Measurements from ENCODE around the gene ITPKB. TPM values are rescaled to one million over a fixed set of nuclear protein-coding genes. Genes with fewer than 3 reads are reported as not detected.

The ITPKB gene
- total RNA-seq, 1 donor from 2014 or later: 10.5 TPM

DNA sequence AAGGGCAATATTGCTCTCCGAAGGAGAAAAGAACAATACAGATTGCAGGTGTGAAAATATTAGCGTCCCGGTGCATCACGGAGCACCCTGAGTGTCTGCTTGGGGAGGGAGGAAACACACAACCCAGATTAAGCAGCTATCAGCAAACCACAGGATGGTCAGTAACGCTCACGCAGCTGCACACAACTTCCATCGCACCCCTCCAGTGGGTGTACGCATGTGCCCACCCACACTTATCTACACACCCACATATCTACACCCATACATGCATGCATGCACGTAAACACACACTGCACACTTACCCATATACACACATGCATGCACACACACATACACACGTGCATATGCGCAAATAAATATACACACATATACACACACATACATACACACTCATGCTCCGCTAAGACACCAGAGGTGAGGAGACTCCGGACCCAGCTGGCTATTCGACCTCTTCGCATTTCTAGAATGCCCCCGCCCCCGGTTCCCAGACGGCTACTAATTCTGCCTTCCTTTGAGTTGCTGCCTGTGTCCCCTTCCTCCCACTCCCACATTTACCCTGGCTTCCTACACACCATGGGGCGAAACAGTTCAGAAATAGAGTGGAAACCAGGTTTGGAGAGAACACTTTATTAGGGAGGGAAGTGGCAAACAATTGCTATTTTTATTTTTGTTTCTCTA is 26.2 kb downstream of the ITPKB start:
- intact Hi-C loops (cut with DNase I): no loop called here
- DNase-seq (ENCODE audit: low spot score): no peak

DNA sequence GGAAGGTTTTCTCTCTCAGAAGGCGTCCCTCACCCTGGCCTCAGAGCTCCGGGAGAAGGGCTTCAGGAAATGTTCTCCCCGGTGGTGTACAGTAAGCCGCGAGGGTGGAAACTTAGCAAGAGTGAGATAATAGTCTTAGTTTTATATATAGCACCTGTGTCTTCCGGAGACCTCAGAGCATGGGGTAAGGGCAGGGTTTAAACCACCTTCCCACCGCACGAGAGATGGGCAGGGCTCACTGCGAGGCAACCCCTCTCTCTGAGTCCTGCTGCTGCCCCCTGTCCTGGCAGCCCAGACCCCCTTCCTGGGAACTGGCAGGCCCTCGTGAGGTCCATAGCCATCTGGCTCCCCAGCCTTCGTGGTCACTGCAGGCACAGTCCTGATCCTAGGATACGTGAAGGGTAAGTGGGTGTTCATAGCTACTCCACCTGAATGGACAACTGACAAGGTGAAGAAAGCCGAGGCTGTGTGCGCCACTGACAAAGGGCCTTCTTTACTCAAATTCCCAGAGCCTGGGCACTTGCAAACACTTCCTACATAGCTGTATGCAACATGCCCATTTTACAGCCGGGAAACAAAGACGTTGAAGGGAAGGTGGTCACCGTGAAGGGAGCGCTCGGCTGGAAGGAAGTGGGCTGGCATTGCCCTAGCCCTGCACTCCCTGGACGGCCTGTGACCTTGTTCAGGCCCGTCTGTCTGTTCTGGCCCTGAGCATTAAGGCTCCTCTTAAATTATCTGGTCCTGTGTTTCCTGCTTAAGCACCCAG is 26.9 kb downstream of the ITPKB start:
- DNase-seq (ENCODE audit: low spot score): no peak
- intact Hi-C loops (cut with DNase I): no loop called here

DNA sequence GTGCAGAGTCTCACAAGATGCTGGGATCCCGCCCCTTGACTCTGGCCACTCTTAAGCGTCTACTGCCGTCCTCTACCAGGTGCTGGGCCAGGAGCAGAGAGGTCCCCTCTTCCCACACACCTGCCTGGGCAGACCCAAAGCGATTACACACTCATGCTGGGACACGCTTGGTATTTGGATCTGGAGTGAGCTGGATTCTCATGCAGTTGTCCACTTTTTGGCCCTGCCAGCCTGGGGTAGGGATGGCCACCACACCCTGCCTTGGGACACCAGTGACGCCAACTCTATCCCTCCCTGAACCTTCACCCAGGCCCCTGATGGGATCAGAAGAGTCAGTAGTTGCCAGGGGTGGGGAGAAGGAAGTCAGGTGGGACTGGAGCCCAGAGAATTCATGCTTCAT is 28.6 kb downstream of the ITPKB start:
- intact Hi-C loops (cut with DNase I): no loop called here
- DNase-seq (ENCODE audit: low spot score): no peak

DNA sequence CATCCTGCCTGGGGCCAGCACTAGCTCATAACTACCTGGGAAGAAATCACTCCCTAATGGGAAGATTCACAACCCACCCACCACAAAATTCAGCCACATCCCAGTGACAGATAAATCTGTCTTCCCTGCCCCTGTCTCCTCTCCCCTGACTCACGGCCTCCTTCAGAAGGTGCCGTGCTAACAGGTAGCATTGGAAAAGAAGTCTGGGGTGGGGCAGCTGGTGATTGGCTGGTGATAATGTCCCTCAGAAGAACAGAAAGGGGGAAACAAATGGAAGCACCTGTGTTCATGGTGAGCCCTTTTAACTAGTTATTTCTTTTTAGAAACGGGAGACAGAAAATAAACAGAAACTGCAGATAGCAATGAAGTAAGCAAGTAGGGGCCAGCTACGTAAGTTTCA is 29.1 kb downstream of the ITPKB start:
- intact Hi-C loops (cut with DNase I): no loop called here
- DNase-seq (ENCODE audit: low spot score): no peak

DNA sequence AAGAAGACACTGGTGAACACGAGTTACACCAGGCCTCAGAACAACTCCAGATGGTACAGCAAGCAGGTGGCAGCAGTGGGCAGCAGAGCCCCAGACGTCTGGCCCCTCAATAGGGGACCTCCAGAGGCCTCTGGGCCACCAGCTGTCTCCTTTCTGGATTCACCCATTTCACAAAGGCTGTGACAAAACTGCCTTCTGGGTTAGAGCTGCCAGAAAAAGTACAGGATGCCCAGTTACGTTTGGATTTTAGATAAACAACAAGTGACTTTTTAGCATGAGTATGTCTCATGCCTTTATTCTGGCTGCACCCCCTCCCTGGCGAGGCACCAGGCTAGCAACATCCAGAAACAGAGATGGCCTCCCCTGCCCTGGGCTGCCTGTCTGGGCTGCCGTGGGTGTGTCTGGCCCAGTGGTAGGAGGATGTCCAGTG is 30.1 kb downstream of the ITPKB start:
- intact Hi-C loops (cut with DNase I): no loop called here

DNA sequence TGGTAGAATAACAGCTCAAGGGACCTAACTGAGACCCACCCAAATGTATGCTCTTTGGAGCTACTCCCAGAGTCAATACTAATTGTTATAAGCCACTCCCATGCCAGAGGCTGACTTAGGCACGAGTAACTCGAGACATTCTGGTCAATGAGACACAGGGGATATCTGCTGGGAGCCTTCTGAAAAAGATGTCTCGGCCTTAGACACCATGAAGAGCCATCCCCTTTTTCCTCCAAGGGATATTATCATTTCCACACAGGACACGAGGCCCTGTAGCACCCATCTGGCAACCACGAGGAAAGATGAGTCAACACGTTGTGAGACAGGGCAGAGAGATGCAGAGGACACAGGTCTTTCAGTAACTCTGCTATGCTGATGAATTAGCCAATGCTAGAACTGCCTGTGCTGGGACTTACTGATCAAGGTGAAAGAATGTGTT is 30.7 kb downstream of the ITPKB start:
- DNase-seq (ENCODE audit: low spot score): no peak
- intact Hi-C loops (cut with DNase I): no loop called here

More for the DNA sequence above, 30.1 kb downstream of the ITPKB start:
- no peak for DNase-seq (ENCODE audit: low spot score)

DNA sequence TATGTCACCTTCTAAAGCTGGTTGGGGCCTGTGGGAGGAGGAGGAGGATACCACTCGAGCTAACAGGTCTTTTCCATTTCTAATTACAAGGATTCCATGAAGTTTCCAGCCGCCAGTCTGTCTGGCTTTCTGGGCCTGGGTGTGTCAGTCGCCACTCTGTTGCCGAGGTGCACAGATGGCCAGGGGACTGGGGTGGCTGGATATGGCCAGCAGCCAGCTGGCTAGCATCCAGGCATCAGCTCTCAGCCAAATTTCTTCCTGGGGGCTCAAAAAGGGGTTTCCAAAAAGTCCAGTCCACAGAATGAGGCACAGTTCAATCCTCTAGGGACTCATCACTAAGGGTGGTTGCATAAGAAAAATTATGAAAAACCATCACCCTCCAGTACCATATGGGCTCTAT is 32.4 kb downstream of the ITPKB start:
- DNase-seq (ENCODE audit: low spot score): no peak
- intact Hi-C loops (cut with DNase I): no loop called here

DNA sequence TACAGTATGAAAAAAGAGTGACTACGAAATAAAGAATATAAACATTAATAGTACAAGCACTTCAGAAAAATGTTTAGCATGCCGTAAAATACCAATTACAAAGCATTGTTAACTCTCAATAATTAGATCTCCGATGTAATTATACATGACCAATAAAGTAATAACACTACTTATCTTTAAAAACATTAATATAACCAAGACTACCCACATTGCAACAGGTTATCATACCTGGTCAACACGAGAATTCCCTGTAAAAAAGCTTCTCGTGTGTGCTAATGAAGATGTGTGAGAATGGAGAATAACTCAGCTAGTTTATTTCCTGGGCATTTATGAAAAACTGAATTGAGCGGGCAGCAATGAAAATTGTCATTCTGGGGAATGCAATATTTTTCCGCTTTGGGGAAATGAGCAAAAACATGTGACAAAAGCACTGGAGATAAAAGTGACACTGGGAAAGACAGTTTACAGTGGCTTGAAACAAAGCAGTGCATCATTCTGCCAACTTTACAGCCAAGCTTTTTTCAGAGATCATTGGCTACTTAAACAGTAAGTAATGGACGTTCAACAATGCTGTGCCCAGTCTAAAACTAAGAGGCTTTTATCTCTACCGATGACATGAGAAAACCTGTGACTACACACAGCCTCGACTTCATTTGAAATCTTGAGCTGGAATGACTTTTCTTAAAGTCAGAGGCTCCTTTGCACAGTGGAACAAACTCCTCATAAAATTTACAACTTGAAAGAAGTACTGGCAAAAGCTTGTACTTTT is 34.7 kb downstream of the ITPKB start:
- no peak for DNase-seq (ENCODE audit: low spot score)
- intact Hi-C loops (cut with DNase I): no loop called here

DNA sequence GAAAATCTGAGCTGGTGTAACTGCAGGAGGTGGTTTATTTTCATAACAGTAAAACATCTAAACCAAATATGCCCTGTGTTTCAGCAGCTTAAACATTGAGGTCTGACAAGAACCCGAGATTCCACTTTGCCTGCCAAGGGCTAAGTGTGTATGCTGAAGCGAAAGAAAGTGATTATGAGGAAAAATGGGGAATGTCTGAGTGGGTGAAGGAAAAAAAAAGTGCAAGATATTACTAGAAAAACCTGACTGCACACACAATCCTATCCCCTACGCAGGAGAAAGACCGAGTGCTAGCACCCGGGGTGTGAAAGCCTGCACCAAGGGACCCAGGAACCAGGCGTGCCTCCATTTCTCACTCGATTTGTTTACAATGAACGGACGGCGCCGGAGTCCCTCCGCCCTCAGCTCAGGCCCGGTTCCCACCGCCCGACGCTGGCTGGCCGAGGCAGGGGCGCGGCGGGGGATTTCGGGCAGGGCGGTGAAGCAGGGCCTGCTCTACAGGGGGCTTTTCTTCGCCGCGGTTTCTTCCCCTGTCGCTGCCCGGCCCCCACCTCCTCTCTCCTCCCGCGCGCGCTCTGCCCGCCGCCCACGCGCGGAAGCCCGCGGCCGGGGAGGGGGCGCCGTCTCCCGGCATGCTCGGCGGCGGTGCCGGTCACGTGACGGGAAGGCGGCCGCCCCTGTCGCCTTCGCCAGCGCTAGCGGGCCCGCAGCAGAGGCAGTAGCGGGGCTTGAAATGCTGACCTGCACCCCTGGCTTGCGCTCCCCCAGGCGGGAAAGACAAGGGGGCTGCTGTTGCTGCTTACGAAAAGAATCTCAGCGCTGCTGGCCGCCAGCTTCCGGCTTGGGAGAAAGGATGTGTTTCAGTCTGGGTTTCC is 35.9 kb downstream of the ITPKB start:
- intact Hi-C loops (cut with DNase I): loop anchor here (2.0 kb wide), 2 partner anchors 26 to 42 kb away; no protein-coding TSS in a partner anchor
- peak; percentile 90 for DNase-seq (ENCODE audit: low spot score)

DNA sequence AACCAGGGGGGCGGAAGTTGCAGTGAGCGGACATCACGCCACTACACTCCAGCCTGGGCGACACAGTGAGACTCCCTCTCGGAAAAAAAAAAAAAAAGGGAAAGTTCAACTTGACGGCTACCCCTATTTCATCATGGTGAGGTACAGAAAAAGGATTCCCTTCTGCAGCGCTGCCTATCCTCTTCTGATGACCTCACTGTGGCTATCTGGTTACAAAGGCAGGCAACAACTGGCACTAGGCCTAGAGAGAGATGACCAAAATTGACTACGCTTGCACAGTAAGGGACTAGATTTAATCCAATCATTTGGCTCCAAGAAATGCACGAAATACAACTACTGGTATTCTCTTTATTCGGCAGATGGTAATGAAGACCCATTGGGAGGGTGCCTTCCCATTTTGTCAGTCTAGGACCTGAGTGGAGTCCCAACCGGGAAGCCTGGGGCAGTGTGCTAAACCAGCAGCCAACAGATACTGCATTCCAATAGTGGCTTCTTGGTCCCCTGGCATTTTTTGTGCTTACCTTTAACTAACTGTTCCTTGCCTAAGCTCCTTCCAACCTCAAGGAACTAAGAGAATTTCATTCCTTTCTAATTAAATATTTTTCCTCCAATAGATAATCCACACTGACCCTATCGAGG is 36.6 kb downstream of the ITPKB start:
- DNase-seq (ENCODE audit: low spot score): no peak
- intact Hi-C loops (cut with DNase I): loop anchor here (2.0 kb wide), 2 partner anchors 26 to 42 kb away; no protein-coding TSS in a partner anchor

DNA sequence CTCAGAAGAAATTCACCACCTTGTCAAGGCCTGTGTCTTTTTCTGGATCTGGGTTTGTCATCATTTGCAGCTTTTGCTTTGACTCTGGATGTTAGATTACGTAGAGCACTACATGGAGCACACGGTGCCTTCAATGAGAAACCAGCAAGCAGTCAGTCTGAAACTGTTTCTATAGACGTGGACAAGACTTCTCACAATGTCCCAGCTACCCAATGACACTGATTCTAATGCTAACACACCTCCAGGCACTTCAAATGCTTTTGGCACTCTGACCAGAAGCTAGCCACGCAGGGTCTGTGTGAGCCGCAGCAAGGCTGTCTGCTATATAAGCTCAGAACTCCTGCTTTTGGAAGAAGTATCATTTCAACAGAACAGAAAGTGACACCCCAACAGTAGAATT is 38.2 kb downstream of the ITPKB start:
- peak; percentile 62 for DNase-seq (ENCODE audit: low spot score)
- intact Hi-C loops (cut with DNase I): no loop called here

DNA sequence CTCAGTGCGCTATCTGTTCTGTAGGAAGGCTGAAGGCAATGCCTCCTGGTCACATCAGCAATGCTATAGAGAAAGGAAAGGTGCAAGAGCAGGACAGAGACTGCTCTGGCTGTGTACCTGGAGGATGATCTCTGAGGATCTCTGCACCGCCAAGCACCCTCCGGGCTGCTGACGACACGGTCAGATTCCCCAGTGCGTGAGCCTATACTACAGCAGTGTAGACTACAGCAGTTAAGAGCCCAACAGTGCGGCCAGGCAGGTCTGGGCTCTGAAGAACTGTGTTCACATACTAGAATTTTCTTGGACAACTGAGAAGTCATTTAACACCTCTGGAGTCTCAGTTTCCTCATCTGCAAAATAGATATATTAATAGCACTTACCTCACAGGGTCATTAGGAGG is 39.9 kb downstream of the ITPKB start:
- intact Hi-C loops (cut with DNase I): no loop called here
- DNase-seq (ENCODE audit: low spot score): peak; percentile 12

DNA sequence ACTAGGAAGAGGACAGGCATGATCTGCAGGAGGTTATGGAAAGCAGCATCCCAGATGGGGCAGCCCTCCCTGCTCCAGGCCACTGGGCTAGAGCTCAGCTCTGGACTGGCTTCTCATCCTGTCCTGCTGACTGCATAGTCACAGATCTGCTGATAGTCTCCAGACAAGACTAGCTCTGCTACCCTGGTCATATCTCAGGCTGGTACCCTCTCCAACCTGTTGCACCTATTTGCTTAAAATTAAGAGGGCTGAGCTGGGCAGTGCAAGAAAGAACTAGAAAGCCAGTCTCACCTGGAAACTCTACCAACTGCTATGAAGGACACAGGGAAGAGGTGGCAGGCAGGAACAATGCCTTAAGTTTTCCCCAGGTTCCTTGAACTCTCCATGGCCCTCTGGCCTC is 40.4 kb downstream of the ITPKB start:
- DNase-seq (ENCODE audit: low spot score): peak; percentile 20
- intact Hi-C loops (cut with DNase I): no loop called here

DNA sequence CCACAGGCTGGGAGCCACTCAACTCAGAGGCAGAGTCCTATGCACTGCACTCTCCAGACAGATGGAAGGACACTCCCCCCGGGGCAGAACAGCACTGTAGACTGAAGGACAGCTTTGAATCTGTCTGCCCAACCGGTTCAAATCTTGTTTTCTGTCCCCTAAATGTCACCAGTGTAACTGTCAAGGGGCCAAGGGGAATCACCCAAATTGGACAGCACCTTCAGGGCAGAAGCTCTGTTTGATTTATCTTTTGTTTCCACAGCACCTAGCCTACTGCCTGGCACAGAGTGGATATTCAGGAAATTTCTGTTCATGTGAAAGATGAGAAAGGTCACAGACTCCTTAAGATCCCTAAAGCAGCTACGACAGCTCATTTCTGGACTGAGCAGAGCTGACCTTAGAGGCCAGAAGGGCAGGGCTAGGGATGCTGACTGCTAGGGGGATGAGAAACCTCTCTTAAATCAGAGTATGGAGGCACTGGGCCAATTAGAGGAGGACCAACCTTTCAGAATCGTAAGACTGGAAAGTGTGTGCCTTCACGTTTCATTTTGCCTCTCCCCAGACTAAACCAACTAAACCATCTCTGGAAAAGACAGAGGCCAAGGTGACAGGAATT is 41.0 kb downstream of the ITPKB start:
- intact Hi-C loops (cut with DNase I): no loop called here
- no peak for DNase-seq (ENCODE audit: low spot score)

DNA sequence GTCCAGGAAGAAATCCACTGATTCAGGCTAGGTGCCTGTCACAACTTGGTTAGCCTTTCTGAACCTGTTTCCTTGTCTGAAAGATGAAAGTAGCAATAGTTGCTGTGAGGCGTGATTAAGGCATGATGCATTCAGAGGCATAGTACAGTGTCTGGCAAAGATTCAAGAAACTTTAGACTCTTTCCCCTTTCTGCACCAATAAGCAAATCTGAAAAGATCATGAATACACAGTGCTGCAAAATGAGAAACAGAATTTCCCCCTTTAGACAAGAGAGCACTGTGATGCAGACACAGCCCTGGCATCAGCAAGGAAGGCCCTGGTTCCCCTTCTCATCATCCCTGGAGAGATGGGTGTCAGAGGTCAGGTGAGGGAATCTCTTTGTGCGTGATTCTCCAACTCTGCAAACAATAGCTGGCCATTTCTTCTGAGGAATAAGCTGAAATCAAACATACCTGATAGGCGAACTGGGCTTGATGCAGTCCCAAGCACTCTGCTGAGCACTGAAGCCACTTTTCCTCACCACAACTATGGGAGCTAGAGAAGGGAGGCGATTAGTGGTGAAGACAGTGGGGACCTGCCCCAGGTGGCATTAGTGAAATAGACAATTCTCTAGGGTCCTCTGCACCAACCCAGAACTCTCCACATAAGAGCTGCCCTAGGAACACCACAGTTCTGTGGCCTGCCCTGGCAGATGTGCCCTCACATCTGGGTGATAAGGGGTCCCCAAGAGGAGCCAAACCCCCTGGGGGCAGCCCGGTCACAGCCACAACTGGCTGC is 41.7 kb downstream of the ITPKB start:
- intact Hi-C loops (cut with DNase I): no loop called here
- DNase-seq (ENCODE audit: low spot score): no peak

DNA sequence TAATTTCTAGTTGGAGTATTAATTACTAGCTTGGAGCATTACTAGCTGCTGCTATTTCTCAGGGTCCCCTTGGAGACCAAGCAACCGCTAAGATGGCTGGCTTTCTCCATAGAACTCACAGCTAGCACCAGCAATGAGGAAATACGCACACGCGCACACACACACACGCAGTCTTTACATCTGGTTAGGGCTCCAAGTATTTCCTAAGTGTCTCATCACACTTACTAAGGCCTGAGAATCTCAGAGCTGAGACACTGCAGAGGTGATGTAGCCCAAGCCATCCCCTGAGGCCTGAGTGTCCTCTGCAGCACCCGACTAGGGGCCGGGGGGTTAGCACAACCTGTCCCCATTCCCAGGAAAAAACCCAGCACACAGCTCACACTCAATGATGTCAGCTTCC is 42.5 kb downstream of the ITPKB start:
- intact Hi-C loops (cut with DNase I): no loop called here
- DNase-seq (ENCODE audit: low spot score): no peak

DNA sequence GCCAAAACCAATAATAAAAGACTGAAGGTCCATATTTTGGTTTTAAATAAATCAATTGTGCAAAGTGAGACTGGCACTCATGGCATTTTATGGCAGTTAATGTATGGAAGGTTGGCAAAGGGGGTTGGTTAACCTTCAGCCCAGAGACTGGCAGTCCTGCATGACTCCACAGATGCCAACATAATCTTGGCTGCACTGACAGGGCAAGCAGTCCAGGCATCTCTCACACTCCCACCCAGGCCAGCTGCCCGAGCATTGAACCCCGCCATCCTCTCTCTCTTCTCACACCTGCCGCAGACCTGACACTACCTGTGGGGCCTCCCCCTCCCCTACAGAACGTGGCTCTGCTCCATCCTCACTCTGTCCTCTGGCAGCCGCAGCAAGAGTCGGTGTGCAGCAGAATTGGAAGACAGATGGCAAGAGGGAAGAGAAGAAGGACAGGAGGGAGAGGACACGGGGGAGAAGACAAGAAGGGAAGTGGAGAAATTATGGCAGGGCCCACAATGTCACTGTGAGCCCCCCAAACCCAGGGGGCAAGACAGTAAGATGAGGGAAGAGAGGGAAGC is 43.7 kb downstream of the ITPKB start:
- DNase-seq (ENCODE audit: low spot score): no peak
- intact Hi-C loops (cut with DNase I): no loop called here
